ENCODE measurements around the gene FLII. TPM values are rescaled to one million over a fixed set of nuclear protein-coding genes. Genes with fewer than 3 reads are reported as not detected.

Gene FLII
- total RNA-seq, 4 donors from 2014 or later: 244 to 388 (median 274) TPM

- no peak for TF ChIP-seq CTCF (IDR thresholded peaks at IDR 0.05; ENCODE audit: low read depth)
These were observed 33.4 kb downstream of the FLII start, which contains the start of gene LLGL1 for GRCh38 chr17:18225121-18225641. Gene LLGL1 (plus strand): TSS chr17:18225635. CDS start chr17:18225683, 48 bp downstream.

DNA sequence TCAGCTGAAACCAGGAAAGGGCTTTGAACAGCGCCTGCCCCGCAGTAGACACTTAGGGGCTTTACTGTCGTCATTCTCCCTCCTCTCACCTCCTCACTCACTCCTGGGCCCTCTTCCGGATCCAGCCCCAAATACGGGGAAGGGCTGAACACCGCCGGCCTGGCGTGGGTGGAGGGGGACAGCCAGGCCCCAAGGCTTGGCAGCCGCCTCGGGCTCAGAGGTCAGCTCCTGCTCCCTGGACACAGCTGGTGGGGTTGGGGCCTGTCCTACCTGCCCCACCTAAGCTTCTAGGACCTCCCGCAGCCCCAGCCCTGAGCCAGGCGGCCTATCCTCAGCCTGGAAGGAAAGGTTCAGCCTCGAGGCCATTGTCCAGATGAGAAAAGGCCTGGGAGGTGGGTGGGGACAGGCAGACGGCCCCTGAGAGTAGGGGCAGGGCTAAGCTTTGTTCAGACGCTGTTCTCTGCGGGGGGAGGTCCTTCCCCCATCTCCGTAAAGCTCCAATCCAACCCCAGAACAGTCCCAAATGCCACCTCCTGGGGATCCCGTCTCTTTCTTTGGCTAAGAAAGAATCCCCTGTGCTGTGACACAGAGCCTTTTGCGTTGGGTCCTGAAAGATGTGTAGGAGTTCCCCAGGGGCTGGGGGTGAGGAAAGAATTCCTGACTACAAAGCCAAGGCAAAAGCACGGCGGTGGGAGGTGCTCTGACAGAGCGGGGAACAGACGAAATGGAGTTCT is 34.0 kb downstream of the FLII start:
- TF ChIP-seq CTCF (IDR thresholded peaks at IDR 0.05; ENCODE audit: low read depth): no peak

DNA sequence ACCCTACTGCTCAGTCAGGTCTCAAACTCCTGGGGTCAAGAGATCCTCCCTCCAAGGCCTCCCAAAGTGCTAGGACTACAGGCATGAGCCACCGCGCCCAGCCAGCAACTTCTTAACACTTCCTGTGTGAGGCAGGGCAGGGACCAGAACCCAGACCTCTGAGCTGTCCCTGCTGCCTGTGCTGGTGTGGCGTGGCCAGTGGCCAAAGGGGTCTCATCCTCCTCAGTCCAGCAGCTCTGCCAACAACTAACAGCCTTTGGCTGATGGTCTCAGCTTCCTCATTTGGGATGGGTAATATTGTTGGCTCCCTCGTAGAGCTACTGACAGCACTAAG is 34.5 kb downstream of the FLII start:
- no peak for TF ChIP-seq CTCF (IDR thresholded peaks at IDR 0.05; ENCODE audit: low read depth)

DNA sequence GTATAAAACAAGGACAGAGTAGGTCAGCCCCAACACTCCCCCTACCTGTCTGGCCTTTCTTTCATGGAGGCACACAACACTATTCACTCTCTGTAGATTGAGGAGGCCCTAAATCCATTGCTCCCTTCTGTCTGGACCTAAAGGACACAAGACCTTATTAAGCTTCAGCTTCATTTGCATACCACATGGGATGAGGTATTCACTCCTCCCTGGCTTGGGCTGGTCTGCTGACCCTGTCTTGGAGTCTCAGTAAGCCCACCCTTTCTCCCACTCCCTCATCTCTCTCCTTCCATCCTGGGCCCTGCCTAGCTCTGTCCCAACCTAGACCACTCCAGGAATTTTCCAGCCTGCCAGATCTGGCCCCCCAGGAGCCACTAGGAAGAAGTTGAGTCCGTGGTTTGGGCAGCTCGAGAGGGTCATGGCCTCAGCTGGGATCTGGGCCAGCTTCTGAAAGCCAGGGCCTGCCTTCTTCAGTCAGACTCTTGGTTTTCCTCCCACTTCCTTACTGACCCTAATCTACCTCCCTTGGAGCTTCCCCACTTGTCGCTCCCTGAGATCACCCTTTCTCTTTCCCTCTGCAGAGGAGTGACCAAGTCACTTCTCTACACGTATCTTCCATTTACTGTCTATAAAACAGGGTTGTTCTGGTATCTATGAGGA is 39.7 kb downstream of the FLII start:
- no peak for TF ChIP-seq CTCF (IDR thresholded peaks at IDR 0.05; ENCODE audit: low read depth)

- no peak for TF ChIP-seq CTCF (IDR thresholded peaks at IDR 0.05; ENCODE audit: low read depth)
These were observed 41.0 kb downstream of the FLII start for GRCh38 chr17:18217412-18218015.

- TF ChIP-seq CTCF (IDR thresholded peaks at IDR 0.05; ENCODE audit: low read depth): no peak
These were observed 44.8 kb downstream of the FLII start for GRCh38 chr17:18213666-18214270.

DNA sequence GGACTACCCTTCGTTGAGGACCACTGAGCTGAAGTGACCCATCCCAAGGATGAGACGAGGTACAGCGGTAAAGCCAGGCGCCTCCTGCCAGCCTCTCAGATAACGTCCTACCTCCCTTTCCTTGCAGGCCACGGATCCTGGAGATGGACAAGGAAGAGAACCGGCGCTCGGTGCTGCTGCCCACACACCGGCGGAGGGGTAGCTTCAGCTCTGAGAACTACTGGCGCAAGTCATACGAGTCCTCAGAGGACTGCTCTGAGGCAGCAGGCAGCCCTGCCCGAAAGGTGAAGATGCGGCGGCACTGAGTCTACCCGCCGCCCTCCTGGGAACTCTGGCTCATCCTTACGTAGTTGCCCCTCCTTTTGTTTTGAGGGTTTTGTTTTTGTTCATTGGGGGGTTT is 50.4 kb downstream of the FLII start:
- TF ChIP-seq CTCF (IDR thresholded peaks at IDR 0.05; ENCODE audit: low read depth): no peak

Measured in subcutaneous adipose tissue (tissue), 4 donors.